NCI-H2227 (cell line): ENCODE results near the gene PDK3.

Experiments
- DNase-seq: peaks from one replicate; lab custom pipeline; 2025; ENCODE audit not compliant: unreplicated experiment; lab: John Stamatoyannopoulos, UW

Gene PDK3

DNA sequence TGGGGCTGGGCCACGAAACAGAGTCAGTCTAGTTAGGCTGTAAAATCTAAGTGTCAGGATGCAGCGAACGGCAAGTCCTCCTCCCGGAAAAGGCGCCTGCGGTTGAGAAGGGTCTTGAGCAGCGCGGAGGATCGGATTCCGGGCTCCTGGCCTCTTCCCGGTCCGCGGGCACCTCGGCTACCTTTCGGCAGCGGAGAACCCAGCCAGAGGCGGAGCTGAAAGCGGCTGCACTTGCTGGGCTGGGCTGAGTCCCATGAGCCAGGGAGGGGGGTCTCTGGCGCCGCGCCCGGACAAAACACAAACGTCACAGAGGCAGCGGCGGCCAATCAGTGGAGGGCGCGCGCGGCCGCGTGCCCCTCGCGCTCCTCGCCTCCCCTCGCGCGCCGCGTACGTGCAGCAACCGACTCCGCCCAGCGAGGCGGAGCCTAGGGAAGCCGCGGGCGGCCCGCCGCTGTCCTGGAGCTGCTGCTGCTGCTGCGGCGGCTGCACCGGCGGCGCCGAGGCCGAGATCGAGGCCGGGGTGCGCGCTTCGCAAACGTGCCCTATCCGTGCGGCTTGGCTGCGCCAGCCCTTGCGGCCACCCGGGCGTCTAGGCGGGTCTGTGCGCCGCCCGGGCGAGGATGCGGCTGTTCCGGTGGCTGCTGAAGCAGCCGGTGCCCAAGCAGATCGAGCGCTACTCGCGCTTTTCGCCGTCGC lies at the start of gene PDK3:
TSS of gene PDK3 (plus strand) at position 451 of the 696 bp plus-strand sequence. CDS start at position 621, 170 bp downstream.
- DNase-seq = peak; percentile 98

GRCh38 chrX:24415921-24416320 lies 49.2 kb upstream of the PDK3 start:
- no peak for DNase-seq

DNA sequence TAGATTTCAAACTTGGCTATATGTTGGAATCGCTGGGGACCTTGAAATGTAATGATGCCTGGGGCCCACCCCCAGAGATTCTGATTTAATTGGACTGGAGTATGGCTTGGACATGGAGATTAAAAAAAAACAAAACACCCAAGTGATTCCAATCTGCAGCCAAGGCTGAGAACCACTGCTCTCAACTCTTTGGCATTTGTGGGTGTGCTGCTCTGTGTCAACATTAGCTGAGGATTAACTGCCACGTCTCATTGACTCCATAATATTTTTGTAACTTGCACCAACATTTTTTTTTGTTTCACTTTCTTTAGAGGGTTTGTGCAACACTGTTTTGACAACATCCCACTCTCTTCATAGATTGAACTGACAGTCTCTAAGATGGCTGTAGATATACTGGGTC lies 41.1 kb upstream of the PDK3 start:
- DNase-seq = no peak

GRCh38 chrX:24424948-24425347 lies 40.1 kb upstream of the PDK3 start:
- peak; percentile 55 for DNase-seq

DNA sequence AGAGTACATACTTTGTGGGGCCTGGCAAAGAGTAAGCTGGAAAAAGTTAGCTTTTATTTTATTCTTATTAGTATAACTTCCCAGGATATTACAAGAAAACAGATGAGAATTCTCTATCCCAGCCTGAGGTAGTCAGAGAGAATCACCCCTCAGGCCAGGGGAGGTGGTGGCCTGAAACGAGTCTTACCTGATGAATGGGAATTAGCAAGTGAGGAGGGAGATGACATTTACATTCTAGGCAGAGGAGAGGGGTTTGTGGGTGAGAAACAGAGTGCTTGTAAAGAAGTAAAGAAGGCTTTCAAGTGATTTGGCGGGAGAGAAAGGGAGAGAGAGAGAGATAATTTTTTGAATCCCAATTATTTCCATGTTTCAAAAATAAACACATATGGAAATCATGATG lies 39.3 kb upstream of the PDK3 start:
- no peak for DNase-seq

DNA sequence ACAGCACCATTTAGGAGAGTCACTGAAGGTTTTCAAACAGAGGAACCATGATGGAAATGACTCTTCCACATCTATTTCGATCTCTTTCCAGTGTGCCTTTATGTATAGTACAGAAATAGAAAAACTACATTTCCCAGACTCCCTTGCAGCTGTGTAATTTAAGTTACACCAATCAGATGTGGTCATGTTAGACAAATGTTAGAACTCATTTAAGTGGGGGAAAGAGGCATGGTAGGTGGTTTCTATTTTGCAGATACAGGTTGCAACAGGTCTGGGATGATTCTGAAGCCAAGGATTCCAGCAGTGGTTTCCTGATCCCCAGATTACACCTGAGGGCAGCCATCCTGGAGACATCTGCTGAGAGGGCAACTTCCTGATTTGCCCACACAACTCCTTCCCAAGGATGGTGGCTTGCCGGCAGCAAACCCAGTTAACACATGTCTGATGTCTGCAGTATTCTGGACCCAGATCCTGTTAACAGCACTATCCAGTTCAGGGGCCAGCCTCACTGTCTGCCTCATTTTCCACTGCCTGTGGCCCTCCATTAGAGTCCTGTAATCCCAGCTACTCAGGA lies 38.7 kb upstream of the PDK3 start:
- no peak for DNase-seq

GRCh38 chrX:24426921-24427746 lies 38.0 kb upstream of the PDK3 start:
- DNase-seq = no peak

- no peak for DNase-seq
These were observed 37.4 kb upstream of the PDK3 start for GRCh38 chrX:24427747-24428019.

- no peak for DNase-seq
These were observed 36.6 kb upstream of the PDK3 start for GRCh38 chrX:24428516-24428915.

- DNase-seq = no peak
These were observed 30.0 kb upstream of the PDK3 start for GRCh38 chrX:24435060-24435459.

DNA sequence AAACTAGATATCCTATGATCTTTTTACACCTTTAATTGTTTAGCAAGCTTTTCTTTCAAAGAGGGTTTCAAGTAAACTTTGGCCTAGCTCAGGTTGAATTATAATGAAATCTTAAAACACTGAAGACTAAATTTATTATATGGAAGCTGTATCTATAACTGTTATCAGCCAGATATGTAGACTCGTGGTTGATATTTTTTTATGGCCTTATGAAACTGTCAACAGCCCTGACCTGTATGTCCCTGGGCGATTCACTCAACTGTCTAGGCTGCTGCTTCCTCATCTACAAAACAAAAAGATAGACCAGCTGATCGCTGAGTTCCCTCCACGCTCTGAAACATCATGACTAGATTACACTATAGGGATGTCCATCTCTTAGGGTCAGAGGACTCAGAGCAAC lies 21.2 kb upstream of the PDK3 start:
- DNase-seq = no peak

DNA sequence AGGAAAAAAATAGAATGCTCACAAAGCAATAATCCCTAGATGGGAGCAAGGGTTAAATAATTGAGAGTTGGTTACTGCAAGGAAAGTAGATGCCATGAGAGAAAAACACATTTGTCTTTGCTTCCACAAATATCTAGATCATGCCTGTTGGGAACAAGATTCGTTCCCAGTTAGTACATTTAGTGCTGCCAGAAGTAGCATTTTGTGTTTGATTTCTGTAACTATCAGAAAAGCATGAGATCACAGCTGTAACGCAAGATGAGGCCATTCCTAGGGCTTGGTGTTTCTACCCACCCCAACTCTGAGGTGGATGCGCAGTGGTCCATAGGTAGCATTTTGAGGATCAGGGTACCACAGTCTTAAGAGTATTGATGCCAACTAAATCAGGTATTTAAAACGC lies 20.4 kb upstream of the PDK3 start:
- DNase-seq = no peak

DNA sequence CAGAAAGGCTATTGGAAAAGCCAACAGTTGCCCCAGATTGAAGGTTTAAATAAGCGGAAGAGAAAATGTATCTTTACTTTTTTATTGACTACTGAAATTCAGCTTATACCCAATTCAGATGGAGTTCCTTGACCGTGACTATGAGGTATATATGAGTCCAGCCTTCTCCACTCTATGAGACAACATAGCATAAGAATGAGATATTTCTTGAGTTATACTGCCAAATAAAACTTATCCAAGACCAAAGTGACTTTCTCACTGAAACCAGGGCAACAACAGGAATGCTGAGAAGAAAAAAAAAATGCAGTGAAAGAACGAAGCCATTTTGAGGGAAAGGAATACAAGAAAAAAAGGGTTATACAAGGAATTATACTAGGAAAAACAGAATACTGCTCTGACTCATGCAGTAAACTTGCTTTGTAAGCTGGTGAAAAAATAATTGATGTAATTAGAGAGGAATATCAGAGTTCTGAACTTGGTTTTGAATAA lies 16.3 kb upstream of the PDK3 start:
- DNase-seq = no peak

- DNase-seq = no peak
These were observed 2.0 kb upstream of the PDK3 start for GRCh38 chrX:24463077-24463476.

DNA sequence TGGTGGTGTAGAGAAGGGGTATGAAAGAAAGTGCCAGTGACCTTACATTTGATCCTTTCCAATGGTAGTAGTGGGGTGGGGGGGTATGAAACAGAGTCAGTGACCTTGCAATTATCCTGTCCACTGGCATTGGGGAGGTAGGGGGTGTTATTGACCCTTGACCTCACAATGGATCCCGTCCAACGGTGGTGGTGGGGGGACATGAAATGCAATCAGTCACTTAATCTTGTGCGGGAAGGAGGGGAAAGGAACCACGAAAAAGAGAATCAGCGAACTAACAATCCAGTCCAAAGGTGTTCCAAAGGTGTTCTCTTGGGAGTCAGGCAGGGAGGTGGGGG lies 619 bp upstream of the PDK3 start:
- no peak for DNase-seq

DNA sequence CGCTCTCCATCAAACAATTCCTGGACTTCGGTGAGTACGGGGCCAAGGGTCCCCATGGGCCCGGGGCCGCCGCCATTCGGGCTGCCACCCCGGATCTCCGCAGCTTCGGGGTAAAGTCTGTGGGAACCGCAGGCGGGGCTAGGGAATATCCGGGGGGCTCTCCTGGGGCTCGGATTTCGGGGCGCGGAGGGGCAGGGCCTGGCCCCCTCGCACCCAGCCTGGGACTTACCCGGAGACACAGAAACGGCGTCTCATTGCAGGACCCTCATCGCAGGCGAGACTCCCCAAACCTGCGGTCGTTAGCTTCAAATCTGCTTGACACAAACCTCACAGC lies 413 bp downstream of the PDK3 start:
- no peak for DNase-seq

GRCh38 chrX:24466025-24466424 lies 939 bp downstream of the PDK3 start:
- peak; percentile 12 for DNase-seq

- DNase-seq = no peak
These were observed 3.2 kb downstream of the PDK3 start for GRCh38 chrX:24468245-24468644.

- no peak for DNase-seq
These were observed 6.7 kb downstream of the PDK3 start for GRCh38 chrX:24471808-24472207.

GRCh38 chrX:24475480-24475879 lies 10.4 kb downstream of the PDK3 start:
- DNase-seq = no peak

- DNase-seq = no peak
These were observed 13.4 kb downstream of the PDK3 start for GRCh38 chrX:24478509-24478908.

- no peak for DNase-seq
These were observed 14.8 kb downstream of the PDK3 start for GRCh38 chrX:24479924-24480323.
